Fibroblast of skin of left biceps (primary cell): ENCODE results near the gene PSD4.
"Not testable (repeated sequence)": the region's sequence is repeated elsewhere in the genome, so short reads cannot be mapped to it uniquely, and the experiment has no call there.

Experiments used
- DNase-seq, 2 experiments: peaks; one replicate each; pipeline ENCODE4 v3.0.0-alpha.2; 2013; ENCODE audit warnings: low read depth in 2 of 2

The PSD4 gene

DNA sequence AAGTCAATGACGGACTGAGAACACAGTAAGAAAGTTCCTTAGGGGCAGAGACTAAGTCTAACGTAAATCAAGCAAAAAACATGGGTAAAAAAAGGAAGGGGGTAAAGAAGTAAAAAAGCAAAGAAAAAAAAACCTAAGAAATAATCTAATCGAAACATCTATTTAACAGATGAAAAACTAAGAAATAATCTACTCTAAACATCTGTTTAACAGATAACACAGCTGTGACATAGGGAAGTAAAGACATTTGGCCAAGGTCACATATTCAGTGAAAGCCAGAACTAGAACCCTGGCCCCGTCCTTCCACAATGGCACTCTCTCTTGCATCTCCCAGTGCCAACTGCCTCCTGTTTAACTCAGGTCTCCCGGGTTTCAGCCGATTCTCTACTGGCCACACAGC is 48.1 kb downstream of the PSD4 start:
- DNase-seq = no peak

DNA sequence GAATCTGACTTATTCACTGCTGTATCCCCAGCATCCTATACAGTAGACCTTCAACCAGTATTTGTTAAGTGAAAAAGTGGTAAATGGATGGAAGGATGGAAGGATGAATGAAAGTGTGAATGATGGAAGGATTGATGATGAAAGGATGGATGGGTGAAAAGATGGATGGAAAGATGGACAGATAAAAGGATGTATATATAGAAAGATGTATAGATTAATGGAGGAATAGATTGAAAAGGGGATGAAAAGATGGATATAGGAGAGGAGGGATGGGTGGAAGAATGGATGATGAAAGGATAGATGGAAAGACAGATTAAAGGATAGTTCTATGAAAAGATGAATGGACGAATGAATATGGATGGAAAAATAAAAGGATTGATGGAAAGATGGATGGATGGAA is 50.0 kb downstream of the PSD4 start:
- no peak for DNase-seq

DNA sequence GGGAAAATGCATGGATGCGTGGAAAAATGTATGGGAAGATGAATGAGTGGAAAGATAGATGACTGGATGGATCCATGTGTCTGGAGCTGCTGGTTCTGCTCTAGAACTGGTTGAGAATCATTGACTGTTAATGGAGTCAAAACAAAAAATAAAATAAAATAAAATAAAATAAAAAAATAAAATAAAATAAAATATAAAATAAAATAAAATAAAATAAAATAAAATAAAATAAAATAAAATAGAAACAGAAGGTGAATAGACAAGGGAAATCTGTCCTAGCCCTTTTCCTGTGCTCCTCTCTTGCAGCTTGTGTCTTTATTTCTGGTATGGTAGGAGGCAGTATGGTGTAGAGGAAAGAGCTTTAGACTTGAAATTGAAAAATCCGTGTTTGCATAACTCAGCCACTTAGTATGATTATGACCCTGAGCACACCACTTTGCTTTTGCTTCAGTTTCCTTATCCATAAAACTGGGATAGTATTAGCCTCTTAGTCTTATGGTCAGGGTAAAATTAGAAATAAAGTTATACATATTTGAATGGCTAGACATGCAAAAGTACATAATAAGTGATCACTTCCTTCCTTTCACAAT is 51.0 kb downstream of the PSD4 start:
- DNase-seq = no peak

DNA sequence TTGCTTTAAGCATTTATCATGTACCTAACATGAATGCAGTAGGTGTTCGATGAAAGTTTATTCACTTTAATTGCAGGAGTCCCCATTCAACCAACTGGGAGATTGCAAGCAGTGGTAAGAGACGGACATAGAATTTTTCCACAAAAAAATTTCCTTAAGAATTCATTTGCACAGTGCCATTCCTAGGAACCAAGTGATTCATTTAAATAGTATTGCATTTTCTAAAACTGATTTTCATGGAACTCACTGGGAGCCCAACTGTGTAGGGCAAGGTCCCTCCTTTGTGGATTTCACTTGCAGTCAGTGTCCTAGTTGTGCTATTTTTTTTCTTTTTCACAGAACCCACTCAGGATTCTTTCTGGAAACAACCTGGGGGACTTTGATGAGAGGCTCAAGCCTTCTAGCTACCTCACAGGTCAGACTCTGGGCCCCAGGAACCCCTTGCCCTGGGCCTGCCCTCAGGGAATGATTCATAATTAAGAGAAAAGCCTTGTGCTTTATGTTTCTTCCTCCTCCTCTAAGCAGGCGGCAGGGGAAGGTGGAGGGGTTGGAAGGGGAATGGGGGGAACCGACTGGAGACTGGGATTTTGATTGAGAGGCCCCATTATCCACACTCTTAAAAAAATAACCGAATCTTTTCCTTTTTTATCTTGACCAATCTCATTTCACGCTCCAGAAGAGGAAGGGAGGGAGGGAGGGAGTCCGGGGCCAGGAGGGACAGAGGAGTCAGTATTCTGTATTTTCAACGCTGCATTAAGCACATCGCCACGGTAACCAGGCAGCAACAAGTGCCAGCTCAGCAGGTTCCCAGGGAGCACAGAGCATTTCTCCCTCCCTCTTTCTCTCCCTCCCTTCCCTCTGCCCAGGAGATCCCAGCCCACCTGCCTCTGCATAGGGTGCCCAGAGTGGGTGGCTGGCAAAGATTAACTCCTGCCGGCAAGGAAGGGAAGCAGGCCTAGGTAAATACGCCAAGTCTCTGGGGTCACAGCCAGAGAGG is 51.8 kb downstream of the PSD4 start:
- no peak for DNase-seq

DNA sequence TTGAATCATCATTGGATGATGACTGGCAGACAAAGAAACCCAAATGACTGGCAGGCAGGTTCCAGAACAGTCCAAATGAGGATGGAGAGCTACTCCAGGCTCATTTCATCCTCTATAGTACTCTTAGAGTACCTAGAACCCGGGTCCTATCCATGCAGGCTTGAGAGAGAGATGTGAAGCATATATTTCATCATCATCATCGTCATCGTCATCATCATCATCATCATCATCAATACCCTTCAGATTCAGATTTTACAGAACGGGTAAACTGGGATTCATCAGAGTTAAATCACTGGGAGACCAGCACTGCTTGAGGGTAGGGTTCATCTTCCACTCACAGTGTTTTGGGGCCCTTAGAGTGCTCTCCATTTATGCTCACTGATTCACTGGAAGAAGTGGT is 52.7 kb downstream of the PSD4 start:
- no peak for DNase-seq

DNA sequence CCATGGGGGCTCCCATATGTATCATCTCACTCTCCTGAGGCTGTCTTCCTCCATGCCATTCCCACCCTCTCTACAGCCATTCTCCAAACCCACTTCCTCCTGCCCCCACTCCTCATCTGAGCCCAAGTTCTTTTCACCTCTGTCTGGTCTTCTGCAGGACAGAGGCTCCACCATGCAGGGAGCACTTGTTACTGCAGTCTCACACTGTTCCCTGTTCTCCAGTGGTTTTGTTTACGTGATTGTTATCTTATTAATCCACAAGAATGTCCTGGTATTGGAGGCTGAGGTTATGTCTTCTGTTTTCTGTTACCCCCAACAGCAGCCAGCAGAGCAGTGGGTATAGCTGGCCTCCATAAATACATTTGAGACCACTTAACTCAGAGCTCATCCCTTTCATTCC is 53.5 kb downstream of the PSD4 start:
- no peak for DNase-seq

DNA sequence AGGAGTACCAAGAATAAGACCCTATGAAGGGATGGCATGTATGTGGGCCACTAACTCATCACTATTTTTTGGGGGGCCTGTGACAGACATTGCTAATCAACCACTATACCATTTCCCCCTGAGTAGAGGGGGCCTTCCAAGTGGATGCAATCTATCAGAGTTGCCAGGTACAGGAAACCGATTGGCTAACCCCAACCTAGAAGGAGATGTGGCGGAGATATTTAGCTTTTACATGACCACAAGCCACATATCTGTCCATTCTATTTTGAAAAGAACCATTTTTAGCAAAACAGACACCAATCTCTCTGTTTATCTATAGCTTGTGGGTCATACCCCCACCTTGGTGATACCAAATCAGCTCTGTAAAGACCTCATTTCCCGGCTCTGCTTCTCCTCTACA is 53.9 kb downstream of the PSD4 start:
- no peak for DNase-seq

DNA sequence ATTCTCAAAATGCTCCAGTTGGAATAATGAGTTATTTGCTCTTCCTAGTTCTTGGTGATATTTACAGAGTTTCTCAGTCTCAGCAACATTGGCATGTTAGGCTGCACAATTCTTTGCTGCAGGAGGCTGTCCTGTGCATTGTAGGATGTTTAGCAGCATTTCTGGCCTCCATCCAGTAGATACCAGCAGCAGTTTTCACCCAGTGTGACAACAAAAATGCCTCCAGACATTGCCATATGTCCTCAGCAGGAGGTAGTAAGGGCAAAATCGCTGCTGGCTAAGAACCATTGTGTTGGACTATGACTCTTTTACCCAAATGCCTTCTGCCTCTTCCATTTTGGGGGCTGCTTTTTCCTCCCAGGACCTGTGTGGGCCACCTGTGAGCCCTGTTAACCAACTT is 54.6 kb downstream of the PSD4 start:
- no peak for DNase-seq

DNA sequence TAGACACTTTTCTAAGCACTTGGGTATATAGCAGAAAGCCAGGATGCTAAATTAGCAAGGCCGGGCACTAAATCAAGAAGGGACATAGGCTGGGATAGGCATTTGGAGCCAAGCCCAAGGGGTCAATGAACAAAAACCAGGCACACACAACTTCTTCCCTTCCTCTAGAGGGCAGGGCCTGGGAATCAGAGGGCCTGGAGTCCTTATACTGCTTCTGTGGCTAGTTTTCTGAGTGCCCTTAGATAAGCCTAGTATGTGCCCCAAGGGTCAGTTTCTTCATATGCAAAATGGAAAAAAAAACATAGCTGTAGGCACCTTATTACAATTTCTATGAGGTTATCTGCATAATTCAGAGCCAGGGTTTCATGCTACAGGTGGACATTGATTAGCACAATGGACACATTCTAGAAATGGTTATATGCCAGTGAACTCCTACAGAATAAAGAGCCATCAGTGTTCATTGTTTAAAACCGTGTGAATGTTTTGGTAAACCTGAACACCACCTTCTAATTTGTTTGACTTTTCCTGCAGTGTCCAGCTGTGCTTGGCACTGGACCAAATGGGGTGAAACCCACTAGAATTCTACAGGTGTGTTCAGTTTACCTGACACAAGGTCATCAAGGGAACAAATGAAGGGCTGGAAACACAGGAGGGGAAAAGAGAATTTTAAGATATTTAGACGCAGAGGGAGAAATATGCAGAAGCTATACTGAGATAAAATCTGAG is 55.4 kb downstream of the PSD4 start:
- no peak for DNase-seq

DNA sequence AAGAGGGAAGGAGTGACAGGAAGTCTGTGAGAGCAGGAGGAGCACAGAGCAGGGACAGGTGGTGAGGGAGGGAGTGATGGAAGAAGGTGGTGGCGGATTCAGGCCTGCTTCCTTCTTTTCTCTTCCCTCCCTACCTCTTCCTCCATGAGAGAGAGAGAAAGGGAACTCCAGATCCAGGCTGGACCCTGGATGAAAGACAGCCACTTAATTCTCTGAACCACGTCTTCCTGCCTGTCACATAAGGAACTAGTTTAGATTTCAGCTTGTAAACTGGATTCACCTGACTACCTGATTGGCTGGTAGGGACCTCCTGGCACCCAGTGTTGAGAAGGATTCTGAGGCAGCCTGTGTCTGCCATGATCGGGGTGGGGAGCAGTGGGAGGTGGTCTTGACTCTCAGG is 56.0 kb downstream of the PSD4 start:
- no peak for DNase-seq

DNA sequence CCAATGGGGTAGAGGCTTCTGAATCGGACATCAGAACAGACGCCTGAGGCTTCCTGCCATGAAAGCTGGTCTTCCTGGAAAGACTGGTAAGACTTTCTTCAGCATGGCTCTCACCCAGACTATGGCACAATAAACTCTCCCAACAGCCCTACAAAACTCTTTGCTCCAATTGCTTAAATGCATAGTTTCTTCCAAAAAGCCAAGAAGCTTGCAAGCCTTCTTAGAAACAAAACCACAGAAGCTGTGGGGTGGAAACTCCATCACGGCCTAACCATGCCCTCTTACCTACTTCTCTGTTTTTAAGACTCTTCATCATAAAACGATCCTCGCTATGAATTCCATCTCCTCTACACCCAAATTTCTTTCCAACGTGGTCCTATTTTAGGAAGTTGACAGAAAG is 56.8 kb downstream of the PSD4 start:
- DNase-seq = no peak

DNA sequence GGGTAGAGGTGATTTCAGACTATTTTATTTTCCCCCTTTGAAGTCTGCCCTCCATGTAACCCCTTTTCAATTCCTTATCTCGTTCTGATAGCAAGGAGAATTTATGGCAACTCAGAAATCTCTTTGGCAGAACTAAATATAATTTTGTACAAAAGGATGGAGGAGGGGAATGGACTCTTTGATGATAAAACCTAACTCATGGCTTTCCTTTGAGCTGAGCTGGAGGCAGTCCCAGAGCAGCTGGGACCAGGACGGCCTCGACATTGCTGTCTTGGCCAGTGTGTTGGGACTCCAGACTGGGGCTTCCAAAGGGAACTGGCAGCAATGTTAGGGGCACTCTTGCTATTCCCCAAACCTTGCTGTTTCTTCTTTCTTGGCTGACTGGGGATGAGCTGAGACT is 57.3 kb downstream of the PSD4 start:
- no peak for DNase-seq

DNA sequence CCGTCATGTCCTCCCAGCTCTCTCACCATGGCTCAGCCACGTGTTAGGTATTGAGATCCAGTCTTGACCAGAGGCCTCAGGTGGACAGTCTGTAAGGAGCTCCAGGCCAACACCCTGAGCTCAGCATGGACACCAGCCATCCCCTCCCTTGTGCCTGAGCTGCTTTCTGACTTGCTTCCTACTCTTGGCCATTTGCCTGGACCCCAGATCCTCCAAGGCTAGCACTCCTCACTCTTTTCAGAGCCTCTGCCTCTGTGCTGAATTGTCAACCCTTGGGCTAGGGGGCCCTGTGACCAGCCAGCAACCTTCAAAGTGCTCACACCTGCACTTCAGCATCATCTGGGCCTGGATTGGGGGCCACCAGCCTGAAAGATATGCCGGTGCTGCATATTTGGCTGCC is 58.4 kb downstream of the PSD4 start:
- no peak for DNase-seq

DNA sequence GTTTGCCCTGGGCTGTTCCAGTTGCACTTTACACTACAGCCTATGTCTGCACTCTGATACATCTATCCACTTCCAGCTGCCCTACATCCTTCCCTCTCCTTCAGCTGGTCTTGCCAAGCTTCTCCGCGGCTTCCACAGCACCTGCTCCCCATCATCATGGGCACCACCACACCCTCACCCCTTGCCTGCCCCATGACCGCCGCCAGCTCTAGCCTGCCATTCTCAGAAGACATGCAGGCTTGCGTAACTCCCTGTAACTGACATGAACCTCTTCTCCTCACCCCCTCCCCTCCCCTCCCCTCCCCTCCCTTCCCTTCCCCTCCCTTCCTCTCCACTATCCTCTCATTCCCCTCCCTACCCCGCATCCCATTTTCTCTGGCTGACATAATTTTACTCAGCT is 59.0 kb downstream of the PSD4 start:
- no peak for DNase-seq

DNA sequence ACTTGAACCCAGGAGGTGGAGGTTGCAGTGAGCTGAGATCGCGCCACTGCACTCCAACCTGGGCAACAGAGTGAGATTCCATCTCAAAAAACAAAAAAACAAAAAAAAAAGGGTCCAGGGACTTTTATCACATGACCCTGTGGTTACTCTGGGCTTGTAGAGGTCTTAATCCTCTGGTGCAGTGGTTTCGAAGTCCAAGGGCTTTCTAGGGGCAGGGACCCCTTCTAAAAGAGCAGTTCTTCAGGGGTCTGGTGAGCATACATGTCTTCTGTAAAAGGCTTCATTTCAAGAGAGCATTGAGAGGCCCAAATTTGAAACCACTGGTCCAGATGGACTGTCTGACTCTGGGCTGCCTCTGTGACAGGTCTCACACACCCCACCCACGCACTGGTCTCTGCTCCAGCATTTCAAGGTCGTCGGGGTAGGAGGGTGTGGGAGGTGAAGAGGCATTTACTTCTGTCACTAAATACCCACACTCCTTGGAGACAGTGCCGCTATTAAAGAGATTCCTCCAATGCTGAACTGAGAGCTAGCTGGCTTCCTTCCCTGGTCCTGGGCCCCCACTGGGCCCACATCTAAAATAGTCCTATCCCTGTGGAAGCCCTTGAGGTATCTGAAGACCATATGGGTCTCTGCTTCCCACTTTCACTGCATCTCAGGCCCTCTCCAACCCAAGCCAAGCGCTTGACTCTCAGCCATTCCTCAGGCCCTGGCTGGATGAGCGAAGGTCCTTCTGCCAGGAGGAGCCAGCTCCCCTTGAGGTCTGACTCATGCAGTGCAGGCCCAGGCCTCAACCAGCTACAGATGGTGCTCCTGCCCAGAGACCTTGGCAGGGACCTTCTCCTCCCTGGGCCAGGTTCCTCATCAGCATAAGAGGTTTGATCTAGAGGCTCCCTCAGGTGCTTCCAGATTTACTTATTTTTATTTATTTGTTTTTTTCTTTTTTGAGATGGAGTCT is 60.1 kb downstream of the PSD4 start:
- no peak for DNase-seq

DNA sequence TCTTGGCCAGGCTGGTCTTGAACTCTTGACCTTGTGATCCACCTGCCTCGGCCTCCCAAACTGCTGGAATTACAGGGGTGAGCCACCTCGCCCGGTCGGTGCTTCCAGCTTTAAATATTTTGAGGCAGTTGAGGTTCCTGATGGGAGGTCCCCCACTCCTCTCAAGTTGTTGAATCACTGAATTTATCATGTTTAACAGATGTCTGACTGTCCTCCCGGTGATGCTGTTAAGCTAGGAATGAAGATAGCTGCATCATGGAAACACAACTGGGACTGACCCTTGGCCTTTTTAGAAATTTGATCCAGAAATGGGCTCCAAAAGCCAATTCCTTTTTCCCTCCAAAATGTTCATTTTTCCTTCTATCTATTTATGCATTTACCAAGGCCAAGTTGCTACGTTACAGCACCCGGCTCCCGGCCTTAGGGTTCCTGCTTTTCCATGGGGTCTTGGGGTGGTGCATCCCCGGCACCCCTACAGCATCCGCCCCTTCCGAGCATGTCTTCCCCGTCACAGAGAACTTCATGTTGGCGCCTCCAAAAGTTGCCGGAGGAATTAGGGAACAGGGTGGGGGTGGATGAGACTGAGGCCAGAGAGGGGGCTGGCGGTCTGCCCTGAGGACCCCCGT is 61.1 kb downstream of the PSD4 start:
- DNase-seq = no peak

DNA sequence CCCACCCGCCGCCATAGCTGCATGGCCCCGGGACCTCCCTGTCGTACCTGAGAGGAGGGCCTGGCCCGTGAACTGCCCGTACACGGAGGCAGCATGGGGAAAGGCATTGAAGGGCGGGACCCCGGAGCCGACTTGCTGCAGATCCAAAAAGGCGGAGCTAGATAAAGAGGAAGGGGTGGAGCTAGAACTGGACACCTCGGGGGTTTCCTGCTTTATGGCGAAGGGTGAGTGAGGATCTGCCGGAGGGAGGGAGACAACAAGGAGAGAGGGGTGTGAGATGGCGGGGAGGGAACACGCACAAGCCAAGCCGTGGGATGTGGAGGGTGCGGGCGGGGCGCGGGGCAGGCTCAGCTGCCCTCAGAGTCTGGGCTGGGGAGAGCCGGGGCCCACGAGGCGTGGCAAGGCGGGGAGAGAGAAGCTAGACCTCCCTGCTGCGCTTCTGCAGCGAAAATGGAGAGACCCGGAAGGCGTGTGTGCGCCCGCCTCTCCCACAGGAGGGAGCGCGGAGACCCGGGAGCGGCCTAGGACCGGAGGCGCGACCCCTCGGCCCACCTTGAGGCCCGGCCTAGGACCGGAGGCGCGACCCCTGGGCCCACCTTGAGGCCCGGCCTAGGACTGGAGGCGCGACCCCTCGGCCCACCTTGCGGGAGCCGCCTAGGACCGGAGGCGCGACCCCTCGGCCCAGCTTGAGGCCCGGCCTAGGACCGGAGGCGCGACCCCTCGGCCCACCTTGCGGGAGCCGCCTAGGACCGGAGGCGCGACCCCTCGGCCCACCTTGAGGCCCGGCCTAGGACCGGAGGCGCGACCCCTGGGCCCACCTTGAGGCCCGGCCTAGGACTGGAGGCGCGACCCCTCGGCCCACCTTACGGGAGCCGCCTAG is 61.8 kb downstream of the PSD4 start:
- DNase-seq = not testable (repeated sequence)

DNA sequence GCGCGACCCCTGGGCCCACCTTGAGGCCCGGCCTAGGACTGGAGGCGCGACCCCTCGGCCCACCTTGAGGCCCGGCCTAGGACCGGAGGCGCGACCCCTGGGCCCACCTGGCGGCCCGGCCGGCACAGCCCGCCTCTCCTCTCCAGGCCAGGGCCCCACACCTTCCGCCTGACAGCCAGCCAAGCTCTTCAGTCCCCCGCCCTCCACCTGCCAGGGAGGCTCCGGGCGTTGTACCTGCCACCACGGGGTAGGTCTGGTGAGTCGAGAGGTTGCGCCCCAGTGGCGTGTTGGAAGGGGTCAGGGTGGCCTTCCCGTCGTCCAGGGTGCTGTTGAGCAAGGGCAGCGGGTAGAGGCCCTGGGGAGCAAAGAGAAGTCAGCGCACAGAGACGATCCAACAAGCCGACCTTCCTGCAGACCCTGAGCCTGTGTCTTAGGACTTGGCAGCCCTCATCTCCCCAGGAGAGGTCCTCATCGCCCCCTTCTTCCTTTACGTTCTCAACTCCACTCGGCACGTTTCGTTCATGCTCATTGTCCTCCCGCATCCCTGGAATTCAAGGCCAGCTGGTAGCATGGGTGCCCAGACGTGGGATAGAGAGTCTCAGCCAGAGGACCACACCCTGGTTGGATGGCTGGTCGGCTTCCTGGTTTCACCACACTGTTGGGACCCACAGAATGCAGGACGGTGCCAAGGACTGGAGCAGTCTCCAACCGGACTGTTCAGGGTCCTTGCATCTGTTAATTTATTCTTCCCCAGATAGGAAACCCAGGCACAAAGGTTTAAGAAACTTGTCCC is 62.8 kb downstream of the PSD4 start:
- DNase-seq = no peak

DNA sequence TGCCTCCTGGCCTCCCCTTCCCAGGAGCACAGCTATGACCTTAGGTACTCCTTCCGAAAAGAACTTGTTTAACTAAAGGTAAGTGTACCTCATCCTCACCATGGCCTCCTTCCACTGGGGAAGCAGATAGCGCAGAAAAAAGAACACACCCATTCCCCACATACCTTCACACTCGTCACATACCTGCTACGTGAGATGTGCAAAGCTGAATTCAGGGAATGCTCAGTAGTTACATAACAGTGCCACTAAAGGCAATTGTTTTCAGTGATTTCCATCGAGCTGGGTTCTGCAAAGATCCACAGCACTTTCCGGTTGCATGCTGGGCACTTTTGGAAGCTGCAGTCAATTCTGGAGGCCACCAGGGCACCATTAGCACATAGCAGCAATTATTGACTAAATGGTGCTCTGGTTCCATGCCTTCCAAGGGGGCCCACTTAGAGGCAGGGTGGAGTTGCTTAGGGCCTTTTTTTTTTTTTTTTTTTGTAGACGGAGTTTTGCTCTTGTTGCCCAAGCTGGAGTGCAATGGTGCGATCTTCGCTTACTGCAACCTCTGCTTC is 63.9 kb downstream of the PSD4 start:
- no peak for DNase-seq
